ENCODE measurements around the gene SIRPA. TPM values are rescaled to one million over a fixed set of nuclear protein-coding genes. Genes with fewer than 3 reads are reported as not detected.

Gene SIRPA
- total RNA-seq, 4 donors from 2014 or later = 11.5 to 34.6 (median 20.2) TPM

GRCh38 chr20:1987826-1988225, 92.6 kb downstream of the SIRPA start:
- Histone ChIP-seq H3K4me1 (no peaks in the 10 kb centered on the region), H3K4me3 (no peak overlapping the region), H3K36me3 (no peaks in the 10 kb centered on the region), H3K27me3 (no peaks in the 10 kb centered on the region), H3K27ac (no peak overlapping the region), H3K9me3 (no peaks in the 10 kb centered on the region)
- intact Hi-C loops (cut with DNase I; ENCODE audit: low total_unique reads) = no loop called here
- TF ChIP-seq CTCF (IDR thresholded peaks at IDR 0.05) (no peak), POLR2A (IDR thresholded peaks at IDR 0.05) (no peak)
- DNase-seq = no peak

Other genes starting within 250 kb of the SIRPA start
- gene SIRPG, start 237.6 kb upstream of the SIRPA start, total RNA-seq = under 1 TPM in 1 of 4 donors, not detected in 3; 0.28 TPM
- gene PDYN, start 98.7 kb downstream of the SIRPA start, total RNA-seq = not detected
- gene STK35, start 206.4 kb downstream of the SIRPA start, total RNA-seq = 10 to 100 TPM; 10.2 to 28.0 (median 17.5) TPM